HG03378 (cell line): ENCODE results near the gene NACC2.

ENCODE experiments used
- ATAC-seq: cut with Tn5 transposase; IDR thresholded peaks from one replicate; pipeline ENCODE4 v1.9.1; 2021; ENCODE audit warnings: mild to moderate bottlenecking, moderate library complexity; ENCODE audit not compliant: unreplicated experiment

Gene NACC2

DNA sequence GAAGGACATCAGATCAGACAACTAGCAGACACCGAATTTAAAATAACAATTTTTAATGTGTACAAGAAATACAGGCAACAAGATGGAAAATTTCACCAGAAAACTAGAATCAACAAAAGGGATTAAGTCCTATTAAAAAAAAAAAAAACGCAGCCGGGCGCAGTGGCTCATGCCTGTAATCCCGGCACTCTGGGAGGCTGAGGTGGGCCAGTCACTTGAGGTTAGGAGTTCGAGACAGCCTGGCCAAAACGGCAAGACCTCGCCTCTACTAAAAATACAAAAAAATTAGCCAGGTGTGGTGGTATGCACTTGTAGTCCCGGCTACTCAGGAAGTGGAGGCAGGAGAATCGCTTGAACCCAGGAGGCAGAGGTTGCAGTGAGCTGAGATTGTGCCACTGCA, 69.6 kb downstream of the NACC2 start:
- ATAC-seq, result no peak

DNA sequence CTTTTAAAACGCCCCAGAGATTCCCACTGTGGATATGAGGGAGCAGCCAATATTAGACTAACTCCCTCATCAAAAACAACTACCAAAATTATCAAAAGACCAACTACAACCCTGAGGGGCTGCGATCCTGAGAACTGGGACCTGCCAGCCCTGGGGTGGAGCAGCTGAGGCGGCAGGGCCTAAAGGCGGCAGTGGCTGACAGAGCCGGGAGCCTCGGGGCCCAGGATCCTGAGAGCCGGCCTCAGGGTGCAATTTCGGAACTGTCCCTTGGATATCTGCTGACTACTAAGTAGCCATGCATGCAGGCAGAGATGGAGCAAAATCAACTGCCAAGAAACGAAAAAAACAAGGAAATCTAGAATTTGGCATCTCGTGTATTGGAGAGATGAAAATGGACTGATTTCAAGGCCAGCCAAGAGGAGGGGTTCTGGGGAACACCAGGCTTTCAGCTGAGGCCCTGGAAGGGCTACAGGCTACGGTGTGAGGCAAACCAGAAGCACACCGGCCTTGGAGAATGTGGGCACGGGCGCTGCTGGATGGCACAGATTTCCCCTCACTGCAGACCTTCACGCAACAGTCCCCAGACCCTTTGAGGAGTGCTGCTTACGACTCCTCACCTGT, 70.3 kb downstream of the NACC2 start:
- ATAC-seq, result no peak

DNA sequence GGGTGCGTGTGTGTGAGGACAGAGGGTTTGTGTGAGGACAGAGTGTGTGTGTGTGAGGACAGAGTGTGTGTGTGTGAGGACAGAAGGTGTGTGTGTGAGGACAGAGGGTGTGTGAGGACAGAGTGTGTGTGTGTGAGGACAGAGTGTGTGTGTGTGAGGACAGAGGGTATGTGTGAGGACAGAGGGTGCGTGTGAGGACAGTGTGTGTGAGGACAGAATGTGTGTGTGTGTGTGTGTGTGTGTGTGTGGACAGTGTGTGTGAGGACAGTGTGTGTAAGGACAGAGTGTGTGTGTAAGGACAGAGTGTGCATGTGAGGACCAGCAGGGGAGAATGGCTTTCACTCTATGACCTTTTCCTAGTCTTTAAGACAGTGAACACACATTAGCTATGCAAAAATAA, 70.8 kb downstream of the NACC2 start:
- no peak for ATAC-seq

DNA sequence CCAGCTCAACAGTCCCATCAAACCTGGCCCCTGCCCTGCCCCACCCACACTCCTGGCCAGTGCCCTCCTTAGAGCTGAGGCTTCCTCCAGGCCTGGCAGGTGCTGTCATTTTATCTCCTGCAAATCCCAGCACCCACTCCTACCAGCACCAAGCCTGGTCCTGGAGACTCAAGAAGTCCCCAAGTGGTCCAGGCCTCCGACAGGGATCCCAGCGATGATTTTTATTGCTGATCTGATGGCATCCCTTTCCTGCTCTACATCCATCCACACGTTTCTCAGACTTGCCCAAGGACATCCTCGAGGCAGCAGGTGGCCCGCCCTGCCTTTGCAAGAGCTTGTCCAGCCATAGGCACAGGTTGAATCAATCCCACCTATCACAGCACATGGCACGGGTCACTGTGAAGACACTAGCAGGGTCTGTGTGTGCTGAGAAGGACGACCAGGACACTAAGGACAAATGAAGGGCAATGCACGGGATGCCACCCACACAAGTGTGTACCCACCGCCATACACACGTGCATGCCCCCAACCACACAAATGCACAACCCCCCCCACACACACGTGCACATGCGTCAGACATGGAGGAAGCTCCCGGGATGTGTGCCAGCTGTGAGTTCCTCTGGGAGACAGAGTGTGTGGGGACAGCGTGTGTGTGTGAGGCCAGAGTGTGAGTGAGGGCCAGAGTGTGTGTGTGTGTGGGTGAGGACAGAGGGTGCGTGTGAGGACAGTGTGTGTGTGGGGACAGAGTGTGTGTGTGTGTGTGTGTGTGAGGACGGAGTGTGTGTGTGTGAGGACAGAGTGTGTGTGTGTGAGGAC, 71.5 kb downstream of the NACC2 start:
- ATAC-seq, result no peak

DNA sequence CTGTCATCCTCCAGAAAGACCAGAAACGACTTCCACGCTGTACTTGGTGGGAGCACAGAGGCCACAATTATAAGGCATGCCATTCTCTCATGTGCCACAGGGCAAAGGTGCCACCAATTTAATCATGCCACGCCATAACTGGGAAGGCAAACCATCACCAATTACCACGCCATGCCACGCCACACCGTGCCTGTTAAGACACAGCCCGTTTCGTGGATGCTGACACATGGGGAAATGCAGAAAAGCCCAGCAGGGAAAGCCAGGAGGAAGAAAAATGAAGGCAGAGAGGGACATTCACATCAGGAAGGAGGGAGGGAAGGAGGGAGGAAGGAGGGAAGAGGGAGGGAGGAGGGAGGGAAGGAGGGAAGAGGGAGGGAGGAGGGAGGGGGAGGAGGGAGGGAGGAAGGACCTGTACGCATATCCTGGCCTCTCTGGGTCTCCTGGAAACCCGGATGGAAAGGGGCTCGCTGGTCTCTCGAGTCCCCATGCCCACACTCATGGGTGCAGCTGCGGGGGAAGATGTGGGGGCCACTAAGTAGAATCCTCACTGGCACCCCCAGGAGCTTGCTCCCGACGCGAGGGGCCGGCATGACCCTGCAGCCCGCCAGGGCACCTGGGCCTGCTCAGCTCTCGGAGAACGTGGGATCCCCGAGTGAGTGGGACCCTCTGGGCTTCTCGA, 72.2 kb downstream of the NACC2 start:
- no peak for ATAC-seq

DNA sequence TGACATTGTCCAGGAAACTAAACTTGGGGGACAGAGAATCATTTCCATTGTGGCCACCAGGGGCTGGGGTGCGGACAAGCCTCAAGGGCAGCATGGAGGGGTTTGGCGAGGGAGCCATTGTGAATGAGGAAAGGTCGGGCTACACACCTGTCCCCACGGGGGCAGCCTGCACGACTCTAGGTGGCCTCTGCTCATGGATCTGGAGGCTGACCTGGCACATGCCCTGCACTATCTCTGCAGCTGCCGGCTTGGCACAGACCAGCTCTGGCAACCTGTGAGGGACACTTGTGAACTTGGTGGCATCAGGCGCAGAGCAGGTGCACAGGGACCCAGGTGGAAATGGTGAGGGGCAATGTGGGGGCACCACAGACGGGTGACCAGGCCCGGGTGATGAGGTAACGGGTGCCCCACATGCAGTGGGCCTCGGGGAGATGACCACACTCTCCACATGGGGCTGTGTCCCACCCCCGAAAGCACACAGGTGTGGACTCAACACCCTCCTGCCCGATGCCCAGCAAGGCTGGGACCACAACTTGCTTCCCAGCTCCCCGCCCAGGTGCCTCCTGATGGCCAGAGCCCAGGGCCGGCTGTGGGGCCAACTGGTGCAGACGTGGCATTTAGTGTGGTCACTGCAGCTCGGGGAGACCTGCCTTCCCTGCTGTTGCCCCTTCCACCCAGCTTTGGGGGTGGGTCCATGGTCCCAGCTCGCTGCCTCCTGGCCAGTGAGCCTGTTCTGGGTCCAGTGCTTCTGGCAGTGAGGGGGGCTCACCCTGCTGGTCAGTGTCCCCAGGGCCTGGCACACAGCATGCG, 73.0 kb downstream of the NACC2 start:
- no peak for ATAC-seq

DNA sequence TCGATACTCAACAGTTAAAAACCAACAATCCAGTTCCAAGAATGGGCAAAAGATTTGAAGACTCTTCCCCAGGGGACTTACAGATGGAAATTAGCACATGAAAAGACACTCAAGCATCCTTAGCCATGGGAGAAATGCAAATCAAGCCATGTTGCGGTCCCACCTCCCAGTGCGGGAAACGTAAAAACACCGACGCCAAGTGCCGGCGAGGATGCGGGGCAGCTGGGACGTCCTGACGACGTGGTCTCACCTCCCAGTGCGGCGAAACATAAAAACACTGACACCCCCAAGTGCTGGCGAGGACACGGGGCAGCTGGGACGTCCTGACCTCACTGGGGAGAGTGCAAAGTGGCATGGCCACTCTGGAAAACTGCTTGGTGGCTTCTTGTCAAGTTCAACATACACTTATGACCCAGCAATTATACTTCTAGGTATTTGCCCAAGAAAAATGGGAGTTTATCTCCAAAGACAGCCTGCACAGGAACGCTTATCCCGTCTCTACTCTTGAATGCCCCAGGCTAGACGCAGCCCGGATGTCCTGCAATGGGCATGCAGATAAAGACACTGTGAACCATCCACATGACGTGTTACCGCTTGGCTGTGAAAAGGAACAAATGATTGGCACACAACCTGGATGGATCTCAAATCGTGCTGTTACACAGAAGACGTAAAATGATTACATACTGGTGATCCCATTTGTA, 73.8 kb downstream of the NACC2 start:
- ATAC-seq, result no peak

DNA sequence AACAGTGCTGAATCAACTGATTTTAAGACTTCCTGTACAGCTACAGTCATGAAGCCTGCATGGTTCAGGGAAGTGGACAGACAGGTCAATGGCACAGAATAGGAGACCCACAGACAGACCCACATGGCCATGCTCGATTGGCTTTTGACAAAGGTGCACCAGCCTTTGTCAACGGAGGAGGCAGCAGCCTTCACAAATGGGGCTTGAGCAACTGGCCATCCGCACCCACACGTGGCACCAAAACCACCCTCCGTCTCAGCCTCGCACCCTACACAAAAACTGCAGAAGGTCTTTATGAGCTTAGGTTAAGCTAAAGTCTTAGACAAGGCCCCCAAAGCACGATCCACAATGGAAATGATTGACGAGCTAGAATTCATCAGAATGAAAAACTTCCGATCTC, 74.4 kb downstream of the NACC2 start:
- no peak for ATAC-seq

DNA sequence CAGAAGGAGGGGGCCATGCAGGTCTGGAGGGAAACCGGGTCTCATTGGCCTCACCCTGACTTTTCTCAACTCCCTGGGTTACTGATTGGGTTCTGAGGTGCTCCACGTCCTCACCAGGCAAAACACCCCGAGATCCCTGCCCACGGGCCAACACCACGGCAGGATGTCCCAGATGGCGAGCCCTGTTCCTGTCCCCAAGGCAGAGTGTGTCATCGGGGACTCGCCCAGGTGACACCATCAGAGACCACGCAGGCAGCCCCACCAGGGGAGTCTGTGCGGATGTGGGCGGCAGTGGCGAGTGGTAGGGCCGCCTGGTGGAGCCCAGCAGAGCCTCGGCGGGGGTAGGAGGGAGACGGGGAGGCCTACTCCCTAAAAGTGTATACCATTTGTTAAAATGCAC, 74.9 kb downstream of the NACC2 start:
- no peak for ATAC-seq

DNA sequence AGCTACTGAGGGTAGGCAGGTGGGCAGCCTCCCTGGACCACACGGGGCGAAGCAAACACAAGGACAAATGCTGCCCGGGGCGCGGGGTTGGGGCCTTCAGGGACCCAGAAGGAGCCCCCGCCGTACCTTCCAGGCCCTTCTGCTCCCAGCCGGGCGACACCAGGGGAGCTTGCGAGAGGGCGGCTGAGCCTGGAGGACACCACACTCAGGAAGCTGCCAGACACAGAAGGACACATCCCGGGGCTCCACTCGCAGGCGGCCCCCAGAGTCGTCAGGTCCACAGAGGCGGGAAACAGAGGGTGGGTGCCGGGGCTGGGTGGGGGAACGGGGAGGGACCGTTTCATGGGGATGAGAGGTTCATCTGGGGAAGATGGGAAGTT, 75.4 kb downstream of the NACC2 start:
- ATAC-seq, result no peak

DNA sequence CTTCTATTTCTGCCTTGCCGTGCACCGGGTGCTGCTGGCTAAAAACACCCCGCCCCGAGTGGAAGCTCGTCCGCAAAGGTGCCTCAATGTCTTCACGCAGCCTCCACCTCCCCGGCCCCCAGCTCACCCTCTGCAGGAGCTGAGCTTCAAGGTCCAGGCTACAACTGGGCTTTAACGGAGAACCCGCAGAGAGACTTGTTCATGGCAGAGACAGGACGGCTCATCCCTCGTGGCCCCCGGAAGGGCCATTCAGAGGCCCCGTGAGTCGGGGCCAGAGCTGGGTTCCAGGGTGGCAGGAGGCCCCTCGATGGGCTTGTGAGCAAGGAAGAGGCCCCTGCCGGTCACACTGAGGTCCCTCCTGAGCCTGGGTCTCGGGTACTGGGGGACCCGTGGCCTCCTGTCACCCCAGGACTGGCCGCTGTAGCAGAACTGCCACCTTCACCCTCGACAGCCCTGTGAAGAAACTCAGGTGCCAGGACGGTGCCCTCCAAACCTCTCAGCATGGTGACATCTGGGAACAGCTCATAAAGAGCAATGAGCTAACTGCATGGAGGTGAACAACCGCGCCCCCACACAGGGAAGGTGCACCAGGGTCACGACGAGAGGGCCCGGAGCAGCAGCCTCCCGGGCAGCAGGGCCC, 75.9 kb downstream of the NACC2 start:
- ATAC-seq, result no peak

DNA sequence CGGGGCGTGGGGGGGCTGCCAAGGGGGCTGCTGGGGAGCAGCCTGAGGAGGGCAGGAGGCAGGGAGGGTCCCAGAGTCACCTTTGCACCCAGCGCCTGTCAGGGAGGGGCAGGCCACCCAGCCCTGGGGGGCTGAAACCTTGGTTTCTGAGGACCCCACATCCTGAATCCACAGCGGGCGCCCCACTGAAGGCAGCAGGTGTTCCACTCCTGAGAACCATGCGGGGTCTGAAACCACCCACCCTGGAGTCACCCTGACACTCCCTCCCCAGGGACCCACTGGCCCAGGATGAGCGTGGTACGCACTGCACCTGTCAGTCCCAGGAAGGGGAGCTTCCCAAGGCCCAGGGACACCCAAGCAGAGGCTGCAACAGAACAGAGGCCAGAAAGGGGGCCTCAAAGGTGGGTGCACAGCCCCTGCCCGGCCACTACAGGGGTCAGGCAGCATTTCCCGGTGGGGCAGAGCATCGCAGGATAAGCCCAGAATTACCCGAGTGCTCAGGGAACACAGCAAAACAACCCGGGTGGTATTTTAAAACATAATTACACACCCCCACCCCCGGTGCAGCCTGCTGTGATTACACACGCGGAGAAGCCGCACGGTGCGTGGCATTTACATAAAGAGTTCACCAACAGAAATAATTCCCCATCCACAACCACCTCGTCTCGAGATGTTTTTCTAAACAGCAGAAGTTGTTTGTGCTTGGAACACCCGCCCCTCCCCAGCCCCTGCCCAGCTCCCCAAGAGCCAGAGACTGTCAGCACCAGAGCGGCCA, 76.6 kb downstream of the NACC2 start:
- no peak for ATAC-seq

DNA sequence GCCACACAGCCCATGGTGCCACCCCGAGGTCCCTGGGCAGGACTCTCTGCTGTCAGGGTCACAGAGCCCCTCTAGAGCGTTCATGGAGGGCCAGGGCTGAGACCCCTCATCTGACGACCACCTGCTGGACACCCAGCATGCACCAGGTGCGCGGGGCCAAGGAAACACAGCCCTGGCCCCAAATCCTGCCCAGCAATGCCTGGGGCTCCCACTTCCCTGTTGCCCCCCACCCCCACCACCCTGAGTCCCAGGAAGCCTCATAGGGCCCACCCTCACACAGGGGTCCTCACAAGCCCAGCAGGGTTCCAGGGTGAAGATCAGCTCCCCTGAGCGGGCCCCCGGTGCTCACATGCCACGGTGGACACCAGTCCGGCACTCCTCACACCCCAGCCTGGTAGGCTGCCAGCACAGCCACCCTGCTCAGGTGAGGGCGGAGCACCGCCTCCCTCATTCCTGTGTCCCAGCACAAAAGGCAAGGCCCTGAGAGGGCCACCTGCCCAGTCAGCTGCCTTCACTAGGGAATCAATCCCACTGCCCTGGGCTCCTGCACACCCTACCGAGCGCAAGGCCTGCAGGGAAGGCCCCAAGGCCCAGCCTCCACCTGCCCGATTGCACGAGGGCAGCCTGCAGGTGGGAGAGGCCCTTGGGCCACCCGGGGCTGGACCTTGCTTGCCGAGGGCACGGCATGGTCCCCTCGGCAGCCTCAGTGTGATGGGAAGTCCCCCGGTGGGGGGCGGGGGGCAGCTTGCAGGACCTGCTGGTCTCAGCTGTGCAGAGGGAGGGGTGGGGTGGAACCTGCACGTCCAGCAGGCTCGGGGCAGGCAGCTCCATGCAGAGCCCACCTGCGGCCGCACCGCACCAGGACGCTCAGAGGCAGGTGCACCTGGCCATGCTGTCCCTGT, 77.5 kb downstream of the NACC2 start:
- ATAC-seq, result no peak

DNA sequence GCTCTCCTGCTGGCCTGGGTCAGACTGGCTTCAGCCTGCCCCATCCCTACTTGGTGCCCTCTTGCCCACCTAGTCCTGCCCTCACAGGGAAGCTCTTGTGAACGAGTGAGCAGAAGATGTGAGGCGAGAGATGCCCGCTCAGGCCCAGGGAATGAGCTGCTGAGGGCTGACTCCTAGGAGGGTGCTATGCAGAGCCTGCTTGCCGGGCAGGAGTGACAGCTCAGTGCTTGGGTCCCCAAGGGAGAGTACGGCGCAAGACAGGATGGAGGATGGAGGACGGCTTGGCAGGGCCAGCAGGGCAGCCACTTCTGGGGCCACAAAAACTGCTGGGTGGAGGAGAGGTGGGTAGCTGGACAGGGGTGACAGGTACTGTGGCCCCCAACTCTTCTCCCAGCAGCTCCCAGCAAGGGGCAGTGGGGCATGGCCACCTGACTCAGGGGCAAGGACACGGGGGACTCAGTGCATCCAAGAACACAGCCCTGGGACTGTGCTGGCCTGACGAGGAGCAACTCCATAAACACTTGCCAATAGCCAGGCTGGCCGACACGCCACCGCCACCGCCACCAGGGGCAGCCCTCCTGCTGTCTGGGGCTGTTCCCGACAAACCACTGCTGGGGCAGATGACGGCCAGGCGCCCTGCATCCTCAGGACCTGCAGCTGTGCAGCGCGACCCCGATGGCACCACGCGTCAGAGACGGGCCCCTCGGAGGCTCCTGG, 78.4 kb downstream of the NACC2 start:
- ATAC-seq, result no peak

DNA sequence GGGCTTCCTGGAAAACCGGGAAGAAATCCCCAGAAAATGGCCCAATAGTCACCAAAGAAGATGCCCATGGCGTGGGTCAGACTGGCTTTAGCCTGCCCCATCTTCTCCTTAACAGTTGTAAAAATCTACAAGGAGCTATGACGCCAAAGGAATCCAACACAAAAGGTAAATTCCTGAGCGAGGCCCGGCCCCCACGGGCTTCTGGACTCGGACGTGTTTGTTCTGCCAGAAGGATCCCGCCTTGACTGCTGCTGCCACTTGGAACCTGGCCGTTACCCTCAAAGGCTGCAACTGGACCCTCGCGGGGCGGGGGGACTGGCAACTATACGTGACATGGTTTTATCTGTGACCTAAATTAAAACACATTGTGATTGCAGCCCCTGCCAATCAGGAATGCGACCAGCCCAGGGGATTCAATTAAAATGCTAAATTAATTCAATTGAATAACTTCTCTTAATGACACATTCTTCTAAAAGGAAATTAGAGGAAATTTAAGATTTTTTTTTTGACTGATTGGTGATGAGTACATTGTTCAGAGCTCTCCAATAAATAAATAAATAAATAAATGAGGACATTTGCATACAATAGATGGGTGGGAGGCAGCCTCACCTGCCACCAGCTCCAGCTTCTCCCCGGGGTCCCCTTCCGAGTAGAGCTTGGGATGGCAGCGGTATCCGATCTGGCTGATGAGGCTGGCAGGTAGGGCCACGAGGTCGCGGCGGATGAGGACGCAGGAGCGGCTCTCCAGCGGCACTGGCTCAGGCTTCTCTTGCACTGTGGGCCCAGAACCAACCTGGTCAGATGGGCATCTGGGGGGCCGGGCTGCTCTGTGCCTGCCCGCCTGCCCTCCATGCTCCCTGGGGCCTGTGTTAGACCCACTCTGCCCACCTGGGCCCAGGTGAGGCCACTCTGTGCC, 79.2 kb downstream of the NACC2 start:
- no peak for ATAC-seq

DNA sequence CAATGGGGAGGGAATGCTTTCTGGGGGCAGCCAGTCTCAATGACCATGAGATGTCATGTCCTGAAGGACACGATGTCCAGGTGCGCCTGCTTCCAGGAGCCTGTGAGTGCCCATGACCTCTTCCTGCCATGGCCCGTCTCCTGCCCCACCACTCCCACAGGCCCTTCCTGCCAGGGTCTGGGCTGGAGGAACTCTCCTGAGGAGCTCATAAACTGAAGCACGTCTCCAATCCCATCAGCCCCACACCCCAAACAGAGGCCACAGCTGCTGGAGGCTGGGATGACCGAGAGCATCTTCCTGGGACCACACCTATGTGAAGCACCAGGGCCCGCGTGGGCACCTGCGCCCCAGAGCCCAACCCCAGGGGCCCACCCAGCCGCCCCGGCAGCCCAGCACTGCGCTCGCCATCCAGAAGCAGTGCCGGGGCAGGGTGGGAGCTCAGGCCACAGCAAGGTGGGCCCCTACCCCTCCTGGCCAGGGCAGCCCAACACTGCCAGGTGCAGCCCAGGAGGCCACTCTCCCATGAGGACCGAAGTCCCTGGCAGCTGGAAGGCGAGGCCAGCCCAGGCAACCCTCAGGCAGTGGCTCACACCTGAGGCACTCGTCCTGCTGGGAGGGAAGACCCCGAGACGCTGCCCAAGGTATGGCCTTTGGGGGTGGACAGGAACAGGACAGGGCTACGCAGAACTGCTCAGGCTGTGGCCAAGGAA, 80.0 kb downstream of the NACC2 start:
- no peak for ATAC-seq
